Activated CD4-positive, alpha-beta memory T cell treated with anti-CD3 and anti-CD28 coated beads, Interleukin-2, amount 10 ng/mL, durations not matched to agents 7 days and 5 days (primary cell): ENCODE measurements around the gene DNAAF3. TPM values are rescaled to one million over a fixed set of nuclear protein-coding genes. Genes with fewer than 3 reads are reported as not detected.
A peak's percentile ranks its signal among the peaks of the same experiment; 100 is the strongest.

Experiments
- CTCF ChIA-PET: fragments of 350-600 bp; sonication (Branson Sonifier 250); formaldehyde crosslinking; loops from one replicate; lab custom pipeline; 2021; ENCODE audit warnings: antibody characterized with exemption, inconsistent platforms; lab: Charles Lee
- POLR2A ChIA-PET: fragments of 350-600 bp; sonication (Branson Sonifier 250); formaldehyde crosslinking; loops from one replicate; lab custom pipeline; 2021; ENCODE audit warnings: antibody characterized with exemption; lab: Charles Lee
- DNase-seq: peaks from one replicate; pipeline ENCODE4 v3.0.0-alpha.2; 2020
- H3K27ac Mint-ChIP-seq: one replicate; pipeline ENCODE4 v1.8.0; 2021; ENCODE audit warnings: mild to moderate bottlenecking, mixed read lengths
- H3K27me3 Mint-ChIP-seq: one replicate; pipeline ENCODE4 v1.8.0; 2021; ENCODE audit warnings: mixed read lengths
- H3K36me3 Mint-ChIP-seq: one replicate; pipeline ENCODE4 v1.8.0; 2021; ENCODE audit warnings: low read depth, mixed read lengths
- H3K4me1 Mint-ChIP-seq: one replicate; pipeline ENCODE4 v1.8.0; 2021; ENCODE audit warnings: mixed read lengths
- H3K4me3 Mint-ChIP-seq: one replicate; pipeline ENCODE4 v1.8.0; 2021; ENCODE audit warnings: mild to moderate bottlenecking, mixed read lengths
- H3K9me3 Mint-ChIP-seq: one replicate; pipeline ENCODE4 v1.8.0; 2021; ENCODE audit warnings: mixed read lengths
- total RNA-seq, 2 experiments: library from RNA; stranded (reverse); gene quantifications; one replicate each; pipeline ENCODE4 v1.2.3, GENCODE V29; 2021

Gene DNAAF3
- total RNA-seq, 2 experiments from 2014 or later: not detected

GRCh38 chr19:55137915-55138314, 28.5 kb downstream of the DNAAF3 start:
- Mint-ChIP-seq H3K27me3 (peaks cover 9% of the 10 kb centered on the region), H3K36me3 (no peaks in the 10 kb centered on the region), H3K4me3 (no peak overlapping the region), H3K4me1 (peaks cover 3% of the 10 kb centered on the region), H3K9me3 (no peaks in the 10 kb centered on the region), H3K27ac (no peak overlapping the region)
- no peak for DNase-seq
- ChIA-PET POLR2A (no interaction called here), CTCF (interaction anchor here (0.6 to 0.7 kb wide), 2 partner anchors 142 to 266 kb away, joined by 3 read pairs; partner anchors contain the start of gene HSPBP1)

- POLR2A ChIA-PET: no interaction called here
Measured at GRCh38 chr19:55136399-55137102, 29.9 kb downstream of the DNAAF3 start.

GRCh38 chr19:55134736-55135135, 31.7 kb downstream of the DNAAF3 start:
- Mint-ChIP-seq H3K9me3 (no peaks in the 10 kb centered on the region), H3K4me3 (no peak overlapping the region), H3K27ac (no peak overlapping the region), H3K27me3 (peaks cover 20% of the 10 kb centered on the region), H3K4me1 (no peaks in the 10 kb centered on the region), H3K36me3 (no peaks in the 10 kb centered on the region)
- ChIA-PET POLR2A (no interaction called here), CTCF (interaction anchor here (1.9 kb wide), 1 partner anchor 46 kb away, joined by 6 read pairs; no protein-coding TSS in a partner anchor)
- DNase-seq: no peak

More at GRCh38 chr19:55136399-55137102, 29.9 kb downstream of the DNAAF3 start:
- Mint-ChIP-seq H3K27ac (no peak overlapping the region), H3K36me3 (no peaks in the 10 kb centered on the region), H3K9me3 (no peaks in the 10 kb centered on the region), H3K4me1 (peaks cover 3% of the 10 kb centered on the region), H3K27me3 (peaks cover 12% of the 10 kb centered on the region), H3K4me3 (no peak overlapping the region)
- DNase-seq: no peak
- CTCF ChIA-PET: interaction anchor here (0.5 to 1.9 kb wide), 5 partner anchors 24 to 1138 kb away, joined by 3 to 6 read pairs (median 4); no protein-coding TSS in a partner anchor

- DNase-seq: no peak
- POLR2A ChIA-PET: no interaction called here
- Mint-ChIP-seq H3K27me3 (peaks cover 20% of the 10 kb centered on the region), H3K36me3 (no peaks in the 10 kb centered on the region), H3K4me1 (no peaks in the 10 kb centered on the region), H3K27ac (no peak overlapping the region), H3K9me3 (no peaks in the 10 kb centered on the region), H3K4me3 (no peak overlapping the region)
- CTCF ChIA-PET: interaction anchor here (0.9 kb wide), 1 partner anchor 46 kb away, joined by 3 read pairs; no protein-coding TSS in a partner anchor
Measured at GRCh38 chr19:55133639-55134444, 32.6 kb downstream of the DNAAF3 start.

- ChIA-PET CTCF (interaction anchor here (0.6 to 1.3 kb wide), 6 partner anchors 9 to 454 kb away, joined by 3 to 4 read pairs (median 3); no protein-coding TSS in a partner anchor), POLR2A (no interaction called here)
- H3K4me3 Mint-ChIP-seq: no peak overlapping the region
Measured at GRCh38 chr19:55132453-55133129, 33.8 kb downstream of the DNAAF3 start.

GRCh38 chr19:55131421-55131820, 35.0 kb downstream of the DNAAF3 start:
- Mint-ChIP-seq H3K27ac (no peak overlapping the region), H3K4me3 (no peak overlapping the region), H3K4me1 (no peaks in the 10 kb centered on the region), H3K9me3 (no peaks in the 10 kb centered on the region), H3K36me3 (no peaks in the 10 kb centered on the region), H3K27me3 (peaks cover 35% of the 10 kb centered on the region)
- ChIA-PET CTCF (interaction anchor here (0.6 kb wide), 1 partner anchor 1596 kb away, joined by 3 read pairs; no protein-coding TSS in a partner anchor), POLR2A (no interaction called here)
- no peak for DNase-seq

More at GRCh38 chr19:55132453-55133129, 33.8 kb downstream of the DNAAF3 start:
- Mint-ChIP-seq H3K4me1 (no peaks in the 10 kb centered on the region), H3K9me3 (no peaks in the 10 kb centered on the region), H3K36me3 (no peaks in the 10 kb centered on the region), H3K27me3 (peaks cover 26% of the 10 kb centered on the region), H3K27ac (no peak overlapping the region)
- no peak for DNase-seq

- Mint-ChIP-seq H3K27ac (peak overlapping the region; percentile 37), H3K4me1 (peaks cover 46% of the 10 kb centered on the region), H3K27me3 (peaks cover 21% of the 10 kb centered on the region), H3K4me3 (peak overlapping the region; percentile 91), H3K36me3 (peaks cover 11% of the 10 kb centered on the region), H3K9me3 (no peaks in the 10 kb centered on the region)
- ChIA-PET POLR2A (interaction anchor here (1.2 to 3.1 kb wide), 5 partner anchors 39 to 357 kb away, joined by 4 to 15 read pairs (median 8); partner anchors contain the start of genes RDH13, TMEM238 and ZNF628), CTCF (interaction anchor here (0.9 kb wide), 1 partner anchor 54 kb away, joined by 4 read pairs; no protein-coding TSS in a partner anchor)
- peak; percentile 40 for DNase-seq
Measured at GRCh38 chr19:55119053-55119452, 47.4 kb downstream of the DNAAF3 start.

GRCh38 chr19:55118401-55118991, 47.9 kb downstream of the DNAAF3 start:
- Mint-ChIP-seq H3K36me3 (peaks cover 11% of the 10 kb centered on the region), H3K4me1 (peaks cover 46% of the 10 kb centered on the region), H3K27me3 (peaks cover 15% of the 10 kb centered on the region), H3K27ac (peak overlapping the region; percentile 83), H3K9me3 (no peaks in the 10 kb centered on the region), H3K4me3 (peak overlapping the region; percentile 91)
- CTCF ChIA-PET: interaction anchor here (0.9 to 2.0 kb wide), 4 partner anchors 53 to 349 kb away, joined by 3 to 5 read pairs (median 4); partner anchors contain the start of gene KMT5C
- POLR2A ChIA-PET: interaction anchor here (0.9 to 3.1 kb wide), 11 partner anchors 12 to 369 kb away, joined by 3 to 15 read pairs (median 5); partner anchors contain the start of genes HSPBP1, RDH13, SSC5D and TMEM238
- DNase-seq: peak; percentile 51

GRCh38 chr19:55117663-55118391, 48.6 kb downstream of the DNAAF3 start:
- Mint-ChIP-seq H3K27me3 (peaks cover 9% of the 10 kb centered on the region), H3K27ac (peak overlapping the region; percentile 83), H3K4me1 (peaks cover 46% of the 10 kb centered on the region), H3K36me3 (peaks cover 11% of the 10 kb centered on the region), H3K4me3 (peak overlapping the region; percentile 91), H3K9me3 (no peaks in the 10 kb centered on the region)
- peak; percentile 98 for DNase-seq
- CTCF ChIA-PET: interaction anchor here (0.5 to 2.0 kb wide), 8 partner anchors 12 to 536 kb away, joined by 3 to 5 read pairs (median 4); partner anchors contain the start of gene KMT5C
- POLR2A ChIA-PET: interaction anchor here (0.5 to 3.1 kb wide), 19 partner anchors 9 to 488 kb away, joined by 3 to 15 read pairs (median 4); partner anchors contain the start of genes HSPBP1, RDH13, SSC5D and TMEM238

GRCh38 chr19:55116859-55117662, 49.4 kb downstream of the DNAAF3 start, which contains the start of gene PPP1R12C:
PPP1R12C (minus strand) TSS chr19:55117637; CDS start chr19:55117543, 94 bp downstream.
- POLR2A ChIA-PET: interaction anchor here (0.5 to 3.1 kb wide), 19 partner anchors 9 to 489 kb away, joined by 3 to 15 read pairs (median 4); partner anchors contain the start of genes HSPBP1, RDH13, SSC5D and TMEM238
- H3K36me3 Mint-ChIP-seq: peaks cover 11% of the 10 kb centered on the region
- H3K27ac Mint-ChIP-seq: peak within 1 kb of the TSS; percentile 91
- peak within 1 kb of the TSS; percentile 93 for H3K4me3 Mint-ChIP-seq
- H3K4me1 Mint-ChIP-seq: peaks cover 46% of the 10 kb centered on the region
- DNase-seq: no peak
- H3K27me3 Mint-ChIP-seq: peaks cover 6% of the 10 kb centered on the region
- no peaks in the 10 kb centered on the region for H3K9me3 Mint-ChIP-seq
- CTCF ChIA-PET: interaction anchor here (0.5 to 2.0 kb wide), 8 partner anchors 11 to 537 kb away, joined by 3 to 5 read pairs (median 3); partner anchors contain the start of gene KMT5C
